NCI-H1092 treated with DMSO at 0.1 percent for 48 hours (cell line): Measurements from ENCODE around the gene CHCHD1.
"Not testable (repeated sequence)": the region's sequence is repeated elsewhere in the genome, so short reads cannot be mapped to it uniquely, and the experiment has no call there.

Experiments
- DNase-seq: peaks from one replicate; lab custom pipeline; 2025; lab: John Stamatoyannopoulos, UW

CHCHD1 gene

GRCh38 chr10:73813333-73813732 lies 31.5 kb downstream of the CHCHD1 start:
- DNase-seq = no peak

GRCh38 chr10:73814276-73814895 lies 32.5 kb downstream of the CHCHD1 start:
- DNase-seq = no peak

DNA sequence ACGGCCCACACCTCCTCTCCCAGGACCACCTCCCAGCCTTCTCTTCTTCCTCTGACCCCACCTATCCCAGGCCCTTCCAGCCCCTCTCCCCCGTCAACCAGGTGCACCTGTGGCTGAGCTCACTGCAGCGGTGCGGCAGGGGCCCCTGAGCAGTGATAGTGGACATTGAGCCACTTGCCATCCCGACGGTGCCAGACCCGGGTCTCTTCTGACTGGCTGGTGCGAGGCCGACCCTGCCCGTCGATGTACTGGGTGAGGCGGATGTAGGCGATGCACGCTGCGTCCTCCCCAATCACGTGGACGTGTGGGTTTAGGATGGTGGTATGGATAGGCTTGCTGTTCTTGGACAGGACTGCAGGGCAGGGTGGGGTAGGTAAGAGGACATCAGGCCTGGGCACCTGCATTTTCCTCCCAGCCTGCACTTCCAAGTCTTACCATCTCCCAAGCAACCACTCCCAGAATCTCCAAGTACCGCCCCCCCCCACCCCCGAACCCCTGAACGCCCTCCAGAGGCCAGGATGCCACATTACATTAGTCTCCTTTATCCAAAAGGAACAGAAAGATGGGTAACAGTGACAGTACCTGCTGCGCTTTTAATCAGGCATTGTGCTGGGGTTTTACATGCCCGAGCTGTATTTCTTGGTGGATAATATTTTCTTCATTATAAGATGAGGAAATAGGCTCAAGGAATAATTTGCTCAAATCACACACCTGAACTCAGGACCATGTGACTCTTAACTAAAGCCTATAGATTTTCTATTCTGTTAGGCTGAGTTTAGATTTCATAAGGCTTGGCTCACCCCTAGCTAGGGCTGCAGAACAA lies 33.3 kb downstream of the CHCHD1 start:
- no peak for DNase-seq

- DNase-seq = no peak
Measured at GRCh38 chr10:73815719-73816030, 33.8 kb downstream of the CHCHD1 start.

- DNase-seq = no peak
Measured at GRCh38 chr10:73816917-73817729, 35.3 kb downstream of the CHCHD1 start.

GRCh38 chr10:73817826-73818225 lies 36.0 kb downstream of the CHCHD1 start:
- no peak for DNase-seq

DNA sequence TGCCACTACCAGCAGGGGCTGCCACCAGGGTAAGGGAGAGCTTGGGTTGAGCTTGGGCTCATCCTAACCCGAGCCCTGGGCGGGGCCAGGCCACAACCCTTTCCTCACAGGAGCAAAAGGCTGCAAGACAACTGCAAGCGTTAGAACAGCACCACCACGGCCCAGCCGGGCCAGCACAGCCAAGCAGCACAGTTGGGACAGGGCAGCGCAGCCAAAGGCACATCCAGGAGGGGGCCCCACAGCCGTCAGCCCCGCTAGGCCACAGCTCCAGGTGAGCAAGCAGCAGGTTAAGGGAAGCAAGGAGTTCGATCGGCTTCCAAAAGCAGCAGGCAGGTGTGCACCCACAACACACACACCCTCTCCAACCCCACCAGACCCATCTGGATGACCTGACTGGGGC lies 36.6 kb downstream of the CHCHD1 start:
- no peak for DNase-seq

GRCh38 chr10:73819081-73819480 lies 37.2 kb downstream of the CHCHD1 start:
- DNase-seq = no peak

- no peak for DNase-seq
Measured at GRCh38 chr10:73819513-73820093, 37.8 kb downstream of the CHCHD1 start.

GRCh38 chr10:73823391-73823790 lies 41.5 kb downstream of the CHCHD1 start:
- no peak for DNase-seq

- no peak for DNase-seq
Measured at GRCh38 chr10:73824146-73824725, 42.4 kb downstream of the CHCHD1 start.

GRCh38 chr10:73827346-73828089 lies 45.7 kb downstream of the CHCHD1 start:
- DNase-seq = no peak

DNA sequence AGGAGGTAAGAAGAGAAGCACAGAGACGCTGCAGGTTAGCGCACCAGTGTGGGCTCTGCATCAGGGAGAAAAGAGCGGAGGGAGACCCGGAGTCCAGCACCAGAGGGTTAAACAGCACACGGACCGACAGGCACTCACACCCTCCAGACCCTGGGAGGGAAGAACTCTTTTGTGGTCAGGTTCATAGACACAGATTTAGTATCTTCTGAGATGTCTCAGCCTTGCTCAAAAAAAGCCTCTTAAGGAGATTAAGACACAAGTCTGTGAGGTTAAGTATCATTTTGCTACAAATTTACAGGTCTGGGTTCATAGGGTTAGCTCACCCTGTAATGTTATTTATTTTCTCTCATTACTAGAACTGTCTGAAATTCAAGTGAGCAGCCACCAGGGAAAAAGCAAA lies 46.3 kb downstream of the CHCHD1 start:
- no peak for DNase-seq

DNA sequence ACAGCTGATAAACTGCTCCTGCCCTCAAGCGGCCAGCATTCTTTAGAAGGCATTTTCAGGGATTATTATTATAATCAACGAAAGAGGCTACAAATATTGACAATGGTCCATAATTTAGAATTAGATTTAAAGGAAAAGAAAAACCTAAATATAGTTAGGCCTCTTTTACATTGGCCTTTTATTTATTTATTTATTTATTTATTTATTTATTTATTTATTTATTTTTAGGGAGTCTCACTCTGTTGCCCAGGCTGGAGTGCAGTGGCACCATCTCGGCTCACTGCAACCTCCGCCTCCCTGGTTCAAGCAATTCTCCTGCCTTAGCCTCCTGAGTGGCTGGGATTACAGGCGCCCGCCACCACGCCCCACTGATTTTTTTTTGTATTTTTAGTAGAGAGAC lies 47.2 kb downstream of the CHCHD1 start:
- DNase-seq = not testable (repeated sequence)
